IMR-90 (cell line): ENCODE measurements around the gene DPF3. TPM values are rescaled to one million over a fixed set of nuclear protein-coding genes. Genes with fewer than 3 reads are reported as not detected.

Source experiments
- ATAC-seq: fragments of 200-7000 bp; cut with Tn5 transposase; 2 replicates; pipeline ENCODE4 v1.9.1; 2020; ENCODE audit warnings: low read depth, mild to moderate bottlenecking, moderate library complexity
- BruUV-seq: library from RNA; stranded (reverse); fragments of 400-500 nt; replicated peaks from 2 replicates; lab custom pipeline; 2021; lab: Mats Ljungman, UMichigan
- CTCF ChIA-PET: fragments of 300-600 bp; formaldehyde crosslinking; extraction: SDS; loops from one replicate; lab custom pipeline; 2021; ENCODE audit warnings: antibody characterized with exemption; lab: Yijun Ruan, JAX
- POLR2A ChIA-PET: fragments of 300-600 bp; sonication (Branson Sonifier 250); formaldehyde crosslinking; loops from one replicate; lab custom pipeline; 2022; ENCODE audit warnings: antibody characterized with exemption; ENCODE audit not compliant: unreplicated experiment; lab: Charles Lee
- DNase-seq: peaks from one replicate; pipeline ENCODE4 v3.0.0; 2013
- H2AFZ ChIP-seq: replicated peaks from 2 replicates; pipeline ENCODE3; 2013; ENCODE audit warnings: low read length, mild to moderate bottlenecking; ENCODE audit not compliant: poor library complexity
- H2AK5ac ChIP-seq: 2 replicates; pipeline ENCODE4 v1.6.1; 2013; ENCODE audit warnings: low read depth, low read length, inconsistent platforms
- H2AK9ac ChIP-seq: replicated peaks from 2 replicates; pipeline ENCODE3; 2013; ENCODE audit warnings: mild to moderate bottlenecking, low read depth, low read length, moderate library complexity; ENCODE audit not compliant: poor library complexity
- H2BK120ac ChIP-seq: 2 replicates; pipeline ENCODE4 v1.6.1; 2013; ENCODE audit warnings: low read depth, low read length, inconsistent platforms
- H2BK15ac ChIP-seq: 3 replicates; pipeline ENCODE4 v1.6.1; 2013; ENCODE audit warnings: low read depth, low read length, inconsistent platforms
- H2BK20ac ChIP-seq: 2 replicates; pipeline ENCODE4 v1.6.1; 2013; ENCODE audit warnings: low read depth, mild to moderate bottlenecking, inconsistent platforms, low read length, moderate library complexity
- H2BK5ac ChIP-seq: 2 replicates; pipeline ENCODE4 v1.6.1; 2013; ENCODE audit warnings: mild to moderate bottlenecking, low read depth, low read length, inconsistent platforms; ENCODE audit not compliant: poor library complexity, severe bottlenecking
- H3K14ac ChIP-seq: replicated peaks from 2 replicates; pipeline ENCODE4 v1.6.1; 2013; ENCODE audit warnings: low read depth, low read length, inconsistent platforms
- H3K18ac ChIP-seq: 2 replicates; pipeline ENCODE4 v1.6.1; 2013; ENCODE audit warnings: low read depth, low read length, control low read depth
- H3K23ac ChIP-seq: 2 replicates; pipeline ENCODE4 v1.6.1; 2013; ENCODE audit warnings: low read depth, low read length, inconsistent platforms
- H3K27ac ChIP-seq: 2 replicates; pipeline ENCODE4 v1.5.1; 2013; ENCODE audit warnings: mild to moderate bottlenecking, control low read depth, low read length; ENCODE audit not compliant: insufficient read depth
- H3K27me3 ChIP-seq: 2 replicates; pipeline ENCODE4 v1.6.1; 2013; ENCODE audit warnings: low read length; ENCODE audit not compliant: control insufficient read depth, insufficient read depth
- H3K36me3 ChIP-seq: 2 replicates; pipeline ENCODE4 v1.6.1; 2013; ENCODE audit warnings: low read length, mixed read lengths; ENCODE audit not compliant: control insufficient read depth, insufficient read depth
- H3K4ac ChIP-seq: 2 replicates; pipeline ENCODE4 v1.6.1; 2013; ENCODE audit warnings: low read depth, low read length, inconsistent platforms
- H3K4me1 ChIP-seq: 2 replicates; pipeline ENCODE4 v1.6.1; 2013; ENCODE audit warnings: low read length, mixed read lengths; ENCODE audit not compliant: control insufficient read depth, insufficient read depth
- H3K4me2 ChIP-seq: 2 replicates; pipeline ENCODE4 v1.6.1; 2013; ENCODE audit warnings: low read depth, mild to moderate bottlenecking, control low read depth, low read length, moderate library complexity
- H3K4me3 ChIP-seq: 2 replicates; pipeline ENCODE4 v1.5.1; 2013; ENCODE audit warnings: low read depth, mild to moderate bottlenecking, control low read depth, low read length, moderate library complexity; ENCODE audit not compliant: insufficient read depth
- H3K56ac ChIP-seq: 2 replicates; pipeline ENCODE4 v1.6.1; 2013; ENCODE audit warnings: low read length, inconsistent platforms; ENCODE audit not compliant: insufficient read depth; ENCODE audit errors: extremely low read depth
- H3K79me1 ChIP-seq, 2 experiments: 2 replicates each; pipeline ENCODE4 v1.6.1; 2013; ENCODE audit warnings: low read length in 2 of 2, inconsistent platforms in 1 of 2, low read depth in 1 of 2
- H3K9ac ChIP-seq: 2 replicates; pipeline ENCODE4 v1.6.1; 2013; ENCODE audit warnings: low read depth, low read length, control low read depth
- H3K9me1 ChIP-seq: 2 replicates; pipeline ENCODE4 v1.6.1; 2013; ENCODE audit warnings: low read length, inconsistent platforms; ENCODE audit not compliant: insufficient read depth
- H3K9me3 ChIP-seq: 2 replicates; pipeline ENCODE4 v1.6.1; 2013; ENCODE audit warnings: low read length; ENCODE audit not compliant: control insufficient read depth, insufficient read depth
- H4K20me1 ChIP-seq: 2 replicates; pipeline ENCODE4 v1.6.1; 2013; ENCODE audit warnings: low read length, inconsistent platforms; ENCODE audit not compliant: insufficient read depth
- H4K5ac ChIP-seq: 2 replicates; pipeline ENCODE4 v1.6.1; 2013; ENCODE audit warnings: mild to moderate bottlenecking, low read depth, low read length, control low read depth
- H4K8ac ChIP-seq, 2 experiments: 2 replicates each; pipeline ENCODE4 v1.6.1; 2013; ENCODE audit warnings: low read depth in 2 of 2, low read length in 2 of 2, control low read depth in 1 of 2, inconsistent platforms in 1 of 2
- H4K91ac ChIP-seq: 2 replicates; pipeline ENCODE4 v1.6.1; 2013; ENCODE audit warnings: low read depth, low read length, inconsistent platforms; ENCODE audit not compliant: insufficient read depth
- FOS ChIP-seq: fragments of 150-350 bp; IDR thresholded peaks from 2 replicates; pipeline ENCODE4 v1.6.1; 2016; ENCODE audit warnings: low read depth, low read length
- RAD21 ChIP-seq: IDR thresholded peaks from 2 replicates; pipeline ENCODE4 v1.6.1; 2012; ENCODE audit warnings: low read length, improper control_type of control experiment
- WGBS, 2 experiments: methylation state at CpG; one replicate each; pipeline versions ENCODE4 v1.1.5 to v1.1.7; 2013; ENCODE audit warnings: missing lambda C conversion rate in 2 of 2; ENCODE audit not compliant: insufficient read length in 1 of 2; ENCODE audit errors: extremely low coverage in 2 of 2; 5-methylcytosine and 5-hydroxymethylcytosine counted together
- dilution Hi-C: fragments of 300-500 bp; cut with HindIII; formaldehyde crosslinking; loops from one replicate; pipeline ENCODE4 v1.14.3; 2018; ENCODE audit warnings: low sequenced_read_pairs; ENCODE audit not compliant: unreplicated experiment
- in situ Hi-C: fragments of 300-500 bp; cut with MboI; formaldehyde crosslinking; loops from 3 replicates; pipeline ENCODE4 v1.14.3; 2019; ENCODE audit warnings: low sequenced_read_pairs, inconsistent platforms, mixed read lengths
- intact Hi-C: fragments of 100-400 bp; cut with micrococcal nuclease; formaldehyde crosslinking; loops from 2 replicates; pipeline ENCODE4 v1.10.0; 2022
- polyA plus RNA-seq, 3 experiments: library from polyadenylated mRNA; depleted of rRNA; stranded (reverse); fragments of >200 nt; gene quantifications; 2 replicates each; pipeline ENCODE4 v1.2.3, GENCODE V29; 2012; ENCODE audit warnings: low replicate concordance in 1 of 3
- total RNA-seq: library from RNA; depleted of rRNA; stranded (reverse); fragments of >200 nt; gene quantifications from 2 replicates; pipeline ENCODE4 v1.2.3, GENCODE V29; 2012
- TF ChIP-seq, protein P1 (sequence below): fragments of 150-350 bp; IDR thresholded peaks from 2 replicates; pipeline ENCODE4 v1.6.1; 2016; ENCODE audit warnings: low read depth, mild to moderate bottlenecking, low read length, moderate library complexity, borderline replicate concordance

DPF3 gene
- total and polyA plus RNA-seq, 2 of the 4 experiments (the other 2 are of a cell fraction), result 30.5 to 32.8 TPM

DNA sequence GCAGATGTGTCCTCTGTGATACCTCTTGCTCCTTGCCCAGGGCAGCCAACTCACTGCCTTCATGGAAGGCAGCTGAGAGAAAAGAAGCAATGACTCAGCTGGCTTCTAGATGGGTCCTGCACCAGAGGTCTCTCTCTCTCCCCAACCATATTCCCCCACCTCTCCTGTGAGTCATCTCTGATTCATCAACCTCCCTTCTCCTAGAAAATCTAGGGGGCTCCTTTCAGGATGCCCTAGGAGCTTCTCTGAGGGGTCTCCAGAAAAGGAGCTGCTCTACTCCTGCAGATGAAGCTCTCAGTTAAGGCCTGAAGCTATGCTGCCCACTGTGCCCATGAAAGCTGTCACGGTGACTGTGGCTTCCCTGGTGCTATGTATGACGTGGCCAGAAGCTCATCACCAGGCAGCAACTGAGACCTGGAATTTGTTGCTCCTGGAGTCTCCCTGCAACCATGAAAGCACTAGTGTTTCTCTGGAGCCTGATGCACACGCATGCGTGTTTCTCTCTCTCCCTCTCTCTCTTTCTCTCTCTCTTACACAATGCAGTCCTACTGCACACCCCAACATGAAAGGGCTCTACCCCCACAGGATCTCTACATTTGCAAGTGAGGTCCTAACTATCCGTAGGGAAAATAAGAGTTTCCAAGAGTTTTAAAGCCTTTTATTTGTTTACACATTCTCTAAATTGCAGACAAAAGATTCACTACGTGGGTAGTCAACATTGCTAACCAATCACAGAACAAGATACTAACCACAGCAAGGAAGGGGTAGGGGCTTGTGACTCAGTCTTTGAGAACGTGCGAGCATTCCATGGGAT lies 285.3 kb downstream of the DPF3 start (continued):
- TF ChIP-seq RAD21, result no peak; the same call in 1 of the 2 replicates

DNA sequence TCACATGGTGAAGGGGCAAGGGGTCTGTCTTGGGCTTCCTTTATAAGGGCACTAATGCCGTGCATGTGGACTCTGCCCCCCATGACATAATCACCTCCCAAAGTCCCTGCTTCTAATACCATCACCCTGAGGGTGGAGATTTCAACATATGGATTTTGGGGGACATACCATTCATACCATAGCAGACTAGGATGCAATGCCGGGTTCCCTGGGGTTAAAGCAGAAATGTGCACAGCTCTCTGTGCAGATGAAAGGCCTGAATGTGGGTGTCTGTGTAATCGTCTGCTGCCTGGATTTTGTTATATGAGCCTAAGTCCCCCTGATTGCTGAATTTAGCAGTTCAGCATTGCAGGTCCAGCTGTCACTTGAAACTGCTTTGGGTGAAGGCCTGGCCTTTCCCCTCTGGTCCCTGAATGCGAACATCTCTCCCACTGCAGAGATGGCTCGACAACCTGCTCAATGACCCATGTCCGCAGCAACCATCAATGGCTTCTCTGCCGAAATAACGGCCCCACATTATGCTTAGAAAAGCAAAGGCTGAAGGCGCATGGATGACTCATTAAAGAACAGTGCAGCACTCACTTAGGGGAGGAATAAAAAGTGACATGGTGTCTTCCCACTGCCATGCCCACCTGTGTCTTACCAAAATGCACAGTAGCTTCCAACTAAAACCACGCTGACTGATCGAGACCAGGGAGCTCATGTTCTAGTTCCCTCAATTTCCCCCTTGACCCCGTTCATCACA lies 286.3 kb downstream of the DPF3 start:
- H2BK120ac ChIP-seq, result peak overlapping the region; percentile 100
- H4K20me1 ChIP-seq, result no peaks in the 10 kb centered on the region
- peak overlapping the region; percentile 100 for H2BK20ac ChIP-seq
- peak overlapping the region; percentile 99 for H2AK5ac ChIP-seq
- H3K27me3 ChIP-seq, result no peaks in the 10 kb centered on the region
- peak overlapping the region; percentile 95 for H3K27ac ChIP-seq
- POLR2A ChIA-PET, result interaction anchor here (0.6 to 1.2 kb wide), 3 partner anchors 10 to 205 kb away, joined by 4 to 7 read pairs (median 4); no protein-coding TSS in a partner anchor
- H2AFZ ChIP-seq, result peak overlapping the region; percentile 54
- H3K36me3 ChIP-seq, result no peaks in the 10 kb centered on the region
- CTCF ChIA-PET, result interaction anchor here (0.9 to 1.0 kb wide), 2 partner anchors 36 to 130 kb away, joined by 4 to 5 read pairs; no protein-coding TSS in a partner anchor
- peak; percentile 45 for DNase-seq
- no peaks in the 10 kb centered on the region for H3K9me3 ChIP-seq
- peak overlapping the region; percentile 99 for H2BK15ac ChIP-seq
- peak overlapping the region; percentile 61 for H3K9ac ChIP-seq
- peak overlapping the region; percentile 89 for H2AK9ac ChIP-seq
- peak overlapping the region; percentile 98 for H3K14ac ChIP-seq
- in situ Hi-C loops, result loop anchor here (10.0 kb wide), 1 partner anchor 83 kb away; no protein-coding TSS in a partner anchor
- H3K18ac ChIP-seq, result peak overlapping the region; percentile 95
- H3K56ac ChIP-seq, result peak overlapping the region; percentile 98
- peak overlapping the region; percentile 93 to 100 for H4K8ac ChIP-seq
- H3K9me1 ChIP-seq, result peaks cover 29% of the 10 kb centered on the region
- BruUV-seq, result no TSS peak
- peaks cover 24% of the 10 kb centered on the region for H3K4me1 ChIP-seq
- WGBS, 2 experiments, result 100% methylated on average over 1 of the region's 12 CpGs; no CpG with 5 or more reads in 1 of the 2 experiments
- H4K91ac ChIP-seq, result peak overlapping the region; percentile 99
- peak overlapping the region; percentile 82 for H3K23ac ChIP-seq
- dilution Hi-C loops, result no loop called here
- H3K79me1 ChIP-seq, result peaks cover 0 to 30% of the 10 kb centered on the region in 2 experiments; a peak in 2 of 4 replicates
- no peak overlapping the region for H3K4me2 ChIP-seq
- ATAC-seq, result no peak
- no peak overlapping the region for H3K4me3 ChIP-seq
- peak overlapping the region; percentile 91 for H4K5ac ChIP-seq
- H2BK5ac ChIP-seq, result peak overlapping the region; percentile 99
- H3K4ac ChIP-seq, result peak overlapping the region; percentile 100
- TF ChIP-seq, protein P1, sequence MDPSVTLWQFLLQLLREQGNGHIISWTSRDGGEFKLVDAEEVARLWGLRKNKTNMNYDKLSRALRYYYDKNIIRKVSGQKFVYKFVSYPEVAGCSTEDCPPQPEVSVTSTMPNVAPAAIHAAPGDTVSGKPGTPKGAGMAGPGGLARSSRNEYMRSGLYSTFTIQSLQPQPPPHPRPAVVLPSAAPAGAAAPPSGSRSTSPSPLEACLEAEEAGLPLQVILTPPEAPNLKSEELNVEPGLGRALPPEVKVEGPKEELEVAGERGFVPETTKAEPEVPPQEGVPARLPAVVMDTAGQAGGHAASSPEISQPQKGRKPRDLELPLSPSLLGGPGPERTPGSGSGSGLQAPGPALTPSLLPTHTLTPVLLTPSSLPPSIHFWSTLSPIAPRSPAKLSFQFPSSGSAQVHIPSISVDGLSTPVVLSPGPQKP, result no peak
- 0 out of 2 replicates have a peak, but pooled peaks have one; percentile 43 for TF ChIP-seq FOS
- intact Hi-C loops, result loop anchor here (1.0 to 5.0 kb wide), 3 partner anchors 58 to 285 kb away; partner anchors contain the start of gene DPF3
